GM19468 (cell line): Measurements from ENCODE around the gene SMC1B.
"Not testable (repeated sequence)": the region's sequence is repeated elsewhere in the genome, so short reads cannot be mapped to it uniquely, and the experiment has no call there.

ENCODE experiments used
- ATAC-seq: cut with Tn5 transposase; IDR thresholded peaks from one replicate; pipeline ENCODE4 v1.9.1; 2021; ENCODE audit warnings: mild to moderate bottlenecking, moderate library complexity, moderate number of reproducible peaks; ENCODE audit not compliant: unreplicated experiment; ENCODE audit errors: extremely low read depth

Gene SMC1B

DNA sequence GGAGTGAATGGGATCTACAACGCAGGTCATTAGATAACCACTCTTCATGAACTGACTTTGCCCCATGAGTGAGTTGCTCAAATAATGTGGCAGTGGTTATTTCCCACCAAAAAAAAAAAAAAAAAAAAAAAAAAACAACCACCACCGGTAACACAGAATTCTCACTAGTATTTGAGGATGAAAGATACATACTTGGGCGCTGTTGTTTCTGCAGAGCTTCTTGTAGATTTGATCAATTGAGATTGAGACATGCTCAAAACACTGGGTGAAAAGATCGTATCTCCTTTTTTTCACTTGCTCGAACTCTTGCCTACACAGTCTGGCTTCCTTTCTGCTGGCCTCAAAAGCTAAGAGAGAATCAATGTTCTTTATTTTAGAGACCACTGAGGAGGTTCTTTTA is 59.6 kb downstream of the SMC1B start:
- no peak for ATAC-seq

- not testable (repeated sequence) for ATAC-seq
Measured at GRCh38 chr22:45352757-45353156, 60.6 kb downstream of the SMC1B start.

DNA sequence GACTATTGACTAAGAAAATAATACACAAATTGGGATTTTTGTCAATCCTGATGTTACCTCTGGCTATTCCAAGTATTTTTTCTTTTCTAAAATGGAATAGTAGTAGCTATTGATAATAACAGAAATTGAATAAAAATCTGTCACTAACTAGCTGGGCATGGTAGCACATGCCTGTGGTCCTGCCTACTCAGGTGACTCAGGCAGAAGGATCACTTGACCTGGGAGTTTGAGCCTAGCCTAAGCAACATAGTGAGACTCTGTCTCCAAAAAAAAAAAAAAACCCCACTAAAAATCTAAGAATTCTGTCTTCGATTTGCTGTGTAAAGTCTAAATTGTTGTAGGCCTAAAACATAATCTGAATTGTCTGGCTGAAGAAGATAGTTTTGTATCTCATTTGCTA is 61.4 kb downstream of the SMC1B start:
- no peak for ATAC-seq

DNA sequence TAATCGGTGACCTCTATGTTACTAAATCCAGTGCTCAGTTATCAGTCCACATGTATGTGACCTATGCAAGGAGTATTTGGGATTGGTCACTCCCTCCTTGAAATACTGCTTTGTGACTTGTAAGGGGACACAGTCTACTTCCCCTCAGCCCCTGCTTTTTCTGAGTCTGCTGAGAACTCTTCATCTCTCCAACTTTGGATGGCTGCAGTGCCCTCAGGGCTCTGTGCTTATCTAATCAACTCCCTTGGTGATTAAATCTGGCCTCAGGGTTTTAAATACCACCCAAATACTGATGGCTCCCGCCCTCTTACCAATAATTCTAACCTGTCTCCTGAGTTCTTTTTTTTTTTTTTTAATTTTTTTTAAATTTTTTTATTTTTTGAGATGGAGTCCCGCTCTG is 63.5 kb downstream of the SMC1B start:
- ATAC-seq, result no peak

DNA sequence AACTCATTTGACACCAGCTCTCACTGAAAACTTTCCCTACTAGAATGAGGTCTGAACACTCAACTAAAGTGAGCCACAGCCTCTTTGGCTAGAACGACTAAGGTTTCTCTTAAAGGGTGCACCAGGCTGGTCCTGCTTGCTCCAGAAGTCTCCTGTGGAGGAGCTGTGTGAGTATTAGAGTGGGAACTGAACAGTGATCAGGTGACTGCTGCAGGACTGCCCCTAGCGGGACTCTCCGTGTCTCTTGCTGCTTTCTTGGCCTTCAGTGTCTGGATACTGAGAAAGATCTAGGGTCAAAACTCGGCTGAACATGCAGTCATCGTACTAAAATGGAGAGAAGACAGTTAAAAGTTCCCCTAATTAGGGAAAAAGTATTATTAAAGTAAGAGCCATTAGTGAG is 69.1 kb downstream of the SMC1B start:
- no peak for ATAC-seq

DNA sequence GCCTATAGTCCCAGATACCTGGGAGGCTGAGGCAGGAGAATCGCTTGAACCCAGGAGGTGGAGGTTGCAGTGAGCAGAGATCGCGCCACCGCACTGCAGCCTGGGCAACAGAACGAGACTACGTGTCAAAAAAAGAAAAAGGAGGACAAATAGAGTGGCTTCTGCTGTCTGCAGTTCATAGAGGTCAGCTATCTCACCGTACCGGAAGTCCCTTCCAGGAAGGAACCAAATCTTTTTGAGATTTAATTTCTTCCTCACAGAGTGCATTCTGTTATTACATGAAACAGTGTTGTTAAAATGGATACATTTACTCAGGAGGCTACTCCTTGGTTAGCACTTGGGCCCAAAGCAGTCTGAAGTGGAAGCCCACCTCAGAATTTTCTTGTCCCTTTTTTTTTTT is 70.3 kb downstream of the SMC1B start:
- ATAC-seq, result no peak

- no peak for ATAC-seq
Measured at GRCh38 chr22:45341498-45341897, 71.9 kb downstream of the SMC1B start.

- ATAC-seq, result no peak
Measured at GRCh38 chr22:45340323-45340722, 73.1 kb downstream of the SMC1B start.

GRCh38 chr22:45338795-45339194 is 74.6 kb downstream of the SMC1B start:
- ATAC-seq, result no peak

GRCh38 chr22:45337536-45337935 is 75.9 kb downstream of the SMC1B start:
- no peak for ATAC-seq

DNA sequence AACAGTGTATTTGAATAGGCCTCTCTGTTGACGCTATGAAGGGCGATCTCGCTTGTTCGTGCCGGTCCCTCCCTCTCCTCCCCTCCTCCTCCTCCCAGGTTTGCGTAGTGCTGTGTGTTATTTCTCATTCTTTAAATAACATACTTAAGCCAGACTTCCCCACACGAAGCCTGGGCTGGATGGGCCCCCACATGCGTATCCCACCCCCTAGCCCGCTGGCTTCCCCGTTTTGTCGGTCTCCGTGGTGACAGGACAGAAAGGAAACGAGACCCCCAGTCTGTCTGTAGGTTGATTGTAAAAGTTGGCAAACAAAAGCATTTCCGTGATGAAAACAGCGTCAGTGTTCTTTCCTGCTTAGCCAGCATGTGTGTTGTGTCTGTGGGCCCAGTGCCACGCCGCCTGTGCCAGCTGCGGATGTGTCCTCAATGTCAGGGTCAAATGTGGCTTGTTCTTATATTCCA is 76.4 kb downstream of the SMC1B start:
- ATAC-seq, result no peak

DNA sequence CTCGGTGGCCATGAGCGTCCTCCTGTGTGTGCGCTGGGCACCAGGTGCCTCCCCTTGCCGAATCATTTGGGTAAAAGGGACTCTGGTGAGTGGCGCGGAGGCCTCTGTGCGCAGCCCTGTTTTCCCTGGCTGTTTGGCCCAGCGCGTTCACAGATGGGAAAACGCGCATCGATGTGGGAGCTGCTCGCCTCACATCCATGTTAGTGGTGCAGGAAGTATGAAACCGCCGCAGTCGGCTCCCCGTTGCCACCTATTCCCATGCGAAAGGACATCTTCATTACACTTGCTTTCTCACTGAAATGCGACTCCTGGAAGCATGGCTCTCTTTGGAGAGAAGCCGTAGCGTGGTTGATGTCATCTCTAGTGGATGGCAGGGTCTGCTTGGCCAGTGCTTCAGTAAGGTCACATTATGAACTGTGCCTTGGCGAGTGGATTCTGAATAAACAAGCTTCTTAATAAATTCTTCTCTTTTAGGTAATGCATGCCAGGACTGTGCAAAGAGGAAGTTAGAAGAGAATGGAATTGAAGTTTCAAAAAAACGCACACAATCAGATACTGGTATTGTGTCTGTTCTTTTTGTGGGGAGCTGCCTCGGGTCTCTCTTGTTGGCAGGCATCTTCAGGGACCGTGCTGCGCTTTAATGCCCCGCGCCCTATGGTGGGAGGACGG is 77.4 kb downstream of the SMC1B start:
- ATAC-seq, result no peak

DNA sequence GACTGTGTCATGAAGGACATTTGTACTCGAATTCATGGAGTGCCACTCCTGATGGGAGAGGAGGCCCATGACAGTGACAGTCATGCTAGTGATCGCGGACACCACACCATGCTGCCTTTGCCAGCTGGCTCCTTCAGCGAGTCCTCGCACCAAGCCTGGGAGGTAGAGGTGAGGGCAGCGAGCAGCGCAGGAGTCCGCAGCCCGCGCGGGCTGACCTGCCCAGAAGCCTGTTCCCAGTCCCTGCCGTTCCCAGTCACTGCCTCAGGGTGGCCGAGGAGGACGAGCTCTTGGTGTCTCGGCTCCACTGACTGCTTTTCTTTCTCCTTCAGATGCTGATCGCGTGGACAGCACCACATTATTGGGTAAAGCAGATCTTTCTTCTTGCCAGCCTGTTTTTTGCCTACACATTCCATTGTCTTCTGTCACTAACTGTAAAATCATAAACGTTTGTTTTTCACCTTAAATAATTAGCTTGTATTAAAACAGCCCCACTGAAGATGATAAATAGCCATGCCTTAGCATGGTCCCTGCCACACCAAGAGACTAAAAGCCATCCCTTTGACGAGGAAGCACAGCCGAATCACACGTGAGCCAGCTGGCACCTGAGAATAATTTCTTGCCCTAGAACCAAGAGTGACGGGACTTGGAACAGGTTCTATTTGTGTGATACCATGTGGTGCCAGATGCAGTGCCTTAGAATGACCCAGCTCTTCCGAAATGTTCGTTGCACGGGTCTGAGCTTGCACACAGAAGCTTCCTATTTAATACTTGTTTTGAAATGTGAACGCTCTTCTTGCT is 78.2 kb downstream of the SMC1B start:
- no peak for ATAC-seq

GRCh38 chr22:45334528-45334927 is 78.9 kb downstream of the SMC1B start:
- no peak for ATAC-seq

- no peak for ATAC-seq
Measured at GRCh38 chr22:45334068-45334467, 79.3 kb downstream of the SMC1B start.

DNA sequence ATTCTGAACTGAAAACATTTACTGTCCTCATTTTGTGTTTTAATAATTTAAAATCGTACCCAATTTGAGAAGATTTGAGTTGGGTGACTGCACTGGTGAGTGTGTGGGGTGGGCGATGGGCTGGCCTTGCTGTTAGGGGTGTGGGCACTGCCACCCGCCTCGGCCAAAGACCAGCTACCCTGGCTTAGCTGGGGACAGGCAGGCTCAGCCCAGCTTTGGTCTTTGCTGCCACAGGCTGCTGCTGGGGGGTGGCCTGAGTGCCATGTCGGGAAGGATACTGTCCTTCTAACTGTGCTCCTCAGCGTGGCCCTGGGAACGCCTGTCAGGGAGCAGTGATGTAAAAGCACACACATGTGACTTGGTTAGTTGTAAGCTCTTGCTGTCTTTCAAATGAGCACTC is 81.4 kb downstream of the SMC1B start:
- ATAC-seq, result no peak

GRCh38 chr22:45331486-45331885 is 81.9 kb downstream of the SMC1B start:
- no peak for ATAC-seq

DNA sequence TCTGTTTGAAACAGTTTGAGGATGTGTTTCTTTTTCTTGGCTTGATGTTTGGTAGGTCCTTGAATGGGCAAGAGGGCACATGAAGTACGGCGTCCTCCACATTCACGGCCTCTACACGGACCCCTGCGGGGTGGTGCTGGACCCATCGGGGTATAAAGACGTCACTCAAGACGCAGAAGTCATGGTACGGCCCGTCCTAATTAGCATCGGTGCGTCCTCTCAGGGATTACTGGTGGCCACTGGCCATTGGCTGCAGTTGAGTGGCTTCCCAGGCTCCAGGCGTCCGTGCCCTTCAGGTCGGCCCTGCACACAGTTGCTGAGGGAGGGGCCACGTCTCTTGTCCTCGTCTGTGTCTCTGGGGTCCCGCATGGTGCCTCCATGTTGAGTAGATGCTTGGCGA is 82.9 kb downstream of the SMC1B start:
- ATAC-seq, result no peak

- no peak for ATAC-seq
Measured at GRCh38 chr22:45329530-45329936, 83.9 kb downstream of the SMC1B start.

DNA sequence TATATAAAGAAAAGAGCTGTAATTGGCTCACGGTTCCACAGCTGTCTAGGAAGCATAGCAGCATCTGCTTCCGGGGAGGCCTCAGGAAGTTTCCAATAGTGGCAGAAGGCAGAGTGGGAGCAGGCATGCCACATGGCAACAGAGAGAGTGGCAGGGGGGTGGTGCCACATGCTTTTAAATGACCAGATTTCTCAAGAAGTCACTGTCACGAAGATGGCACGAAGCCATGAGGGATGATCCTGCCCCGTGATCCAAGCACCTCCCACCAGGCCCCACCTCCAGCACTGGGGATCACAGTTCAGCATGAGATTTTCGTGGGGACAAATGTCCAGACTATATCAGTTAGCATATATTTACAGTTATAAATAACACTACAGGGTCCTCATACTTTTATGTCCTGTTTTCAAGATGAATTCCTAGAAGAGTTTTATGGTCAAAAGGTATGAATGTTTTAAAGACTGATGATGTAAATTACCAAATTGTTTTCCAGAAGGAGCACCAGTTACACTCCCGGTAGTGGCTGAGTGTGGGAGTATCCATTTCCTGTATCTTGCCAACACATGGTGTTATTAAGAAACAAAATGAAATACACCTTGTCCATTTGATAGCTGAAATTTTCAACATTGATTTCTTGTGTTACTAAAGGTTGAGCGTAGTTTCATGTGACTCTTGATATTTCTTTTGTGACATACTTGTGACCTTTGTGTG is 84.4 kb downstream of the SMC1B start:
- ATAC-seq, result no peak

- ATAC-seq, result not testable (repeated sequence)
Measured at GRCh38 chr22:45328261-45328660, 85.1 kb downstream of the SMC1B start.
